ENCODE results near the gene ARHGEF37. TPM values are rescaled to one million over a fixed set of nuclear protein-coding genes. Genes with fewer than 3 reads are reported as not detected.

The ARHGEF37 gene
- total and polyA plus RNA-seq, 2 of the 8 experiments (the other 6 are each of a cell fraction or from before 2014, with no cell fraction given), result 0.21 to 0.48 TPM

DNA sequence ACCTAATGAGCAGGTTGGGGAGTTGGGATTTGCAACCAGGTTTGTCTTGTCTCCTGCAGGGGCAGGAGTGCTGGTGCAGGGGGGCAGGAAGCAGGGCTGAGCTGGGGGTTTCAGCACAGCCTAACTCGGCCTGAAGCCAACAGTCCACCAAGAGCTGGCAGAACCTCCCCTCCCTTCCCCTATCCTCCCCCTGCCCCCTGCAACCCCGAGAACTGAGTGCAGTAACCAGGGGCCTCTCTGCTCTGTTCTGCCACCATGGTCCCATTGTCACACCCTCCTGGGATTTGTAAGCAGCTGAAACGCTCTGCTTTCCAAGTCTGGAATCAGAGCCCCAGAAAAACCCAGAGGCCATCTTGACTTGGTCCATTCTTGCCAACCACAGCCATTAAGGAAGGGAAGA is 72.9 kb downstream of the ARHGEF37 start:
- no peak for FAIRE-seq

More for the DNA sequence above, 72.9 kb downstream of the ARHGEF37 start:
- Histone ChIP-seq H3K23me2 (ENCODE audit: low read depth, low read length) (peaks cover 13% of the 10 kb centered on the region; the same call in 1 of the 2 replicates), H2AFZ (ENCODE audit: low read length) (peak overlapping the region; percentile 73; the same call in 1 of the 2 replicates), H4K8ac (ENCODE audit: extremely low read depth, insufficient read depth, low read length) (no peak overlapping the region), H4K20me1 (replicated peaks in 1 of 2; ENCODE audit: control insufficient read depth in 1 of 2, insufficient read depth in 2 of 2, low read length in 2 of 2) (peaks cover 0 to 2% of the 10 kb centered on the region in 2 experiments), H3K4me3 (ENCODE audit: extremely low read depth in 1 of 4, insufficient read depth in 2 of 4, low read depth in 3 of 4, low read length in 4 of 4) (no peak overlapping the region), H4K91ac (replicated peaks; ENCODE audit: insufficient read length, low read length) (no peak overlapping the region), H3K14ac (ENCODE audit: insufficient read length) (no peak overlapping the region), H4K5ac (ENCODE audit: insufficient read length, low read depth, low read length) (no peak overlapping the region), H2BK5ac (ENCODE audit: low read depth, low read length) (no peak overlapping the region), H2BK120ac (replicated peaks; ENCODE audit: low read depth, low read length) (no peak overlapping the region), H3K18ac (ENCODE audit: extremely low read depth, low read length) (no peak overlapping the region), H3K27ac (ENCODE audit: low read depth, low read length) (no peak overlapping the region), H3K27me3 (replicated peaks in 1 of 4; ENCODE audit: control insufficient read depth in 3 of 4, extremely low read depth in 1 of 4, insufficient read depth in 3 of 4, low read length in 3 of 4) (no peaks in the 10 kb centered on the region; a peak in 1 of 7 replicates), H3K79me2 (ENCODE audit: control insufficient read depth in 1 of 2, insufficient read depth in 2 of 2, low read length in 2 of 2) (no peaks in the 10 kb centered on the region), H3K4me2 (ENCODE audit: insufficient read depth in 1 of 2, low read depth in 2 of 2, low read length in 2 of 2) (no peak overlapping the region), H3K4ac (replicated peaks; ENCODE audit: insufficient read length, low read depth, low read length) (no peak overlapping the region), H3K9ac (replicated peaks in 1 of 4; ENCODE audit: extremely low read depth in 1 of 4, low read depth in 3 of 4, low read length in 3 of 4) (no peak overlapping the region), H3K23ac (ENCODE audit: insufficient read length) (no peak overlapping the region), H2BK12ac (ENCODE audit: low read depth, low read length) (no peak overlapping the region), H3K4me1 (replicated peaks in 1 of 4; ENCODE audit: control insufficient read depth in 3 of 4, insufficient read depth in 4 of 4, low read length in 3 of 4) (no peaks in the 10 kb centered on the region; a peak in 1 of 7 replicates), H2BK20ac (ENCODE audit: low read length) (no peak overlapping the region), H2AK5ac (ENCODE audit: low read depth, low read length) (no peak overlapping the region), H3K56ac (replicated peaks; ENCODE audit: insufficient read length, low read depth, low read length) (no peak overlapping the region), H3K79me1 (ENCODE audit: low read depth, low read length) (no peaks in the 10 kb centered on the region), H3K36me3 (ENCODE audit: control insufficient read depth in 2 of 4, insufficient read depth in 4 of 4, low read length in 3 of 4) (no peaks in the 10 kb centered on the region), H2BK15ac (ENCODE audit: low read length) (no peak overlapping the region), H3K9me3 (ENCODE audit: insufficient read depth in 2 of 2, low read depth in 1 of 2, low read length in 1 of 2) (no peaks in the 10 kb centered on the region)
- POLR2A ChIA-PET (ENCODE audit: partially characterized antibody), result interaction anchor here (0.7 to 1.0 kb wide), 2 partner anchors 174 to 176 kb away, joined by 3 read pairs; no protein-coding TSS in a partner anchor
- 70% methylated on average over 3 of the region's 3 CpGs; no CpG with 5 or more reads in 1 of the 2 experiments for WGBS, 2 experiments (ENCODE audit: extremely low coverage in 1 of 2, insufficient coverage in 1 of 2, insufficient read length in 1 of 2, insufficient replicate concordance in 2 of 2, low coverage in 1 of 2, low lambda C conversion rate in 2 of 2, missing lambda C conversion rate in 1 of 2)
- CTCF ChIA-PET (ENCODE audit: partially characterized antibody), result interaction anchor here (0.6 to 1.5 kb wide), 14 partner anchors 14 to 350 kb away, joined by 3 to 6 read pairs (median 3); no protein-coding TSS in a partner anchor
- no peak for DNase-seq (ENCODE audit: low read depth in 1 of 2, low spot score in 2 of 2)
- TF ChIP-seq CBX8 (IDR thresholded peaks at IDR 0.05; ENCODE audit: borderline replicate concordance, low read depth, low read length) (no peak), TBP (IDR thresholded peaks at IDR 0.05; ENCODE audit: low read depth, low read length) (no peak), CREB1 (IDR thresholded peaks at IDR 0.05) (no peak), SP4 (IDR thresholded peaks at IDR 0.05; ENCODE audit: low read length) (no peak), POLR2A (IDR thresholded peaks at IDR 0.05; ENCODE audit: control extremely low read depth in 1 of 2, low read depth in 2 of 2, low read length in 2 of 2) (no peak), ATF3 (IDR thresholded peaks at IDR 0.05; ENCODE audit: insufficient read depth, low read depth, low read length) (no peak), KDM1A (IDR thresholded peaks at IDR 0.05; ENCODE audit: borderline replicate concordance, low read length) (no peak), CEBPB (IDR thresholded peaks at IDR 0.05; ENCODE audit: low read depth, low read length) (no peak), KDM4A (IDR thresholded peaks at IDR 0.05; ENCODE audit: low read depth, low read length, severe bottlenecking) (no peak), KDM5A (IDR thresholded peaks at IDR 0.05; ENCODE audit: low read length) (no peak), EGR1 (IDR thresholded peaks at IDR 0.05; ENCODE audit: borderline replicate concordance, low read depth, low read length) (no peak), MAFK (IDR thresholded peaks at IDR 0.05; ENCODE audit: low read depth, low read length) (no peak)
